ENCODE results near the gene SMCO2. TPM values are rescaled to one million over a fixed set of nuclear protein-coding genes. Genes with fewer than 3 reads are reported as not detected.

SMCO2 gene
- 0.20 TPM in 2 replicates for total RNA-seq (2021)
- long read RNA-seq: 0 reads

DNA sequence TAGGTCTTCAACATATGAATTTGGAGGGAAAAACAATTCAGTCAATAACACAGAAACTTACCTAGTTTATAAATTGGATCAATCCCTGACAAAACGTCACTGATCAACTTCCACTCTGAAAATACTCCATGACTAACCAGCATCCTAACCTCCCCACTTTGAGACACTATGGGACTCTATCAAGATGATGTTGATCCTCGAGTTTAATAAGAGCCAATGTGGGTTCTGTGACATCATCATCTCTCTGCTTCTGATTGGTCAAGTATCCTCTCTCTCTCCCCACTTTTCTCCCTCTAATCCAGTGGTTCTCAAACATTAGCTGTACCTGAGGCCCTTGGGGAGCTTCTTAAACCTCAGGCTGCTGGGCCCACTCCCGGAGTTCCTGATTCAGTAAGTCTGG, at the start of gene SMCO2:
Gene SMCO2, plus strand, starts transcription at position 301 of the 400 bp plus-strand sequence. CDS start 23,896 bp downstream, outside the sequence.
- TF ChIP-seq, protein P1, sequence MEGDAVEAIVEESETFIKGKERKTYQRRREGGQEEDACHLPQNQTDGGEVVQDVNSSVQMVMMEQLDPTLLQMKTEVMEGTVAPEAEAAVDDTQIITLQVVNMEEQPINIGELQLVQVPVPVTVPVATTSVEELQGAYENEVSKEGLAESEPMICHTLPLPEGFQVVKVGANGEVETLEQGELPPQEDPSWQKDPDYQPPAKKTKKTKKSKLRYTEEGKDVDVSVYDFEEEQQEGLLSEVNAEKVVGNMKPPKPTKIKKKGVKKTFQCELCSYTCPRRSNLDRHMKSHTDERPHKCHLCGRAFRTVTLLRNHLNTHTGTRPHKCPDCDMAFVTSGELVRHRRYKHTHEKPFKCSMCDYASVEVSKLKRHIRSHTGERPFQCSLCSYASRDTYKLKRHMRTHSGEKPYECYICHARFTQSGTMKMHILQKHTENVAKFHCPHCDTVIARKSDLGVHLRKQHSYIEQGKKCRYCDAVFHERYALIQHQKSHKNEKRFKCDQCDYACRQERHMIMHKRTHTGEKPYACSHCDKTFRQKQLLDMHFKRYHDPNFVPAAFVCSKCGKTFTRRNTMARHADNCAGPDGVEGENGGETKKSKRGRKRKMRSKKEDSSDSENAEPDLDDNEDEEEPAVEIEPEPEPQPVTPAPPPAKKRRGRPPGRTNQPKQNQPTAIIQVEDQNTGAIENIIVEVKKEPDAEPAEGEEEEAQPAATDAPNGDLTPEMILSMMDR (conservative IDR thresholded peaks at IDR 0.05): no peak
- Histone ChIP-seq H3K27me3 (ENCODE audit: insufficient read depth, low read length) (no peaks in the 10 kb centered on the region), H3K9me3 (ENCODE audit: control insufficient read depth, low read depth, low read length) (no peaks in the 10 kb centered on the region), H3K14ac (ENCODE audit: insufficient read depth, low read length) (no peak within 1 kb of the TSS), H4K20me1 (ENCODE audit: control insufficient read depth, insufficient read depth, insufficient read length) (no peaks in the 10 kb centered on the region), H3K4me2 (ENCODE audit: insufficient read depth, insufficient read length, low read length) (no peak within 1 kb of the TSS), H4K91ac (ENCODE audit: insufficient read length, low read depth, low read length) (no peak within 1 kb of the TSS), H3T11ph (ENCODE audit: low read length) (no peak within 1 kb of the TSS), H4K8ac (replicated peaks; ENCODE audit: insufficient read length, low read depth, low read length) (no peak within 1 kb of the TSS), H3K23me2 (ENCODE audit: insufficient read length, low read depth, low read length, poor library complexity, severe bottlenecking) (no peaks in the 10 kb centered on the region), H2BK12ac (ENCODE audit: insufficient read length, low read depth, low read length) (no peak within 1 kb of the TSS), H3K4ac (ENCODE audit: low read depth, low read length) (no peak within 1 kb of the TSS), H2BK5ac (ENCODE audit: insufficient read length, low read length) (no peak within 1 kb of the TSS), H3K56ac (ENCODE audit: insufficient read length, low read depth, low read length) (no peak within 1 kb of the TSS), H3K79me1 (ENCODE audit: insufficient read depth, low read depth, low read length, poor library complexity, severe bottlenecking) (no peaks in the 10 kb centered on the region), H2AK5ac (ENCODE audit: insufficient read length, low read length) (no peak within 1 kb of the TSS), H3K79me2 (ENCODE audit: insufficient read depth, low read length) (no peaks in the 10 kb centered on the region), H3K4me1 (ENCODE audit: insufficient read depth, low read length) (no peaks in the 10 kb centered on the region), H4K5ac (ENCODE audit: insufficient read length, low read depth, low read length) (no peak within 1 kb of the TSS), H2BK15ac (ENCODE audit: low read depth, low read length) (no peak within 1 kb of the TSS), H3K27ac (ENCODE audit: insufficient read length, low read depth, low read length) (no peak within 1 kb of the TSS), H3K18ac (ENCODE audit: insufficient read length, low read depth, low read length) (no peak within 1 kb of the TSS), H3K9ac (ENCODE audit: extremely low read depth, insufficient read length, low read length) (no peak within 1 kb of the TSS), H2BK120ac (ENCODE audit: low read depth, low read length, poor library complexity, severe bottlenecking) (no peak within 1 kb of the TSS), H2AFZ (ENCODE audit: low read length) (no peak within 1 kb of the TSS), H2BK20ac (ENCODE audit: low read depth, low read length, poor library complexity, severe bottlenecking) (no peak within 1 kb of the TSS), H3K23ac (ENCODE audit: insufficient read length, low read depth, low read length) (no peak within 1 kb of the TSS)
- DNase-seq: no peak
- H3K27me3 Mint-ChIP-seq (ENCODE audit: low read depth): no peaks in the 10 kb centered on the region
- WGBS (ENCODE audit: extremely low coverage, insufficient read length, low lambda C conversion rate): no CpG with 5 or more reads among the region's 3 CpGs
- H3K36me3 Mint-ChIP-seq (ENCODE audit: insufficient read depth in 1 of 3, low read depth in 3 of 3): peaks cover 0 to 9% (median 2%) of the 10 kb centered on the region in 3 experiments; a peak in 3 of 7 replicates
- H3K4me1 Mint-ChIP-seq: peaks cover 7 to 13% of the 10 kb centered on the region in 2 experiments
- H3K4me3 Mint-ChIP-seq: no peak within 1 kb of the TSS
- H3K27ac Mint-ChIP-seq: no peak within 1 kb of the TSS
- peaks cover 0 to 9% of the 10 kb centered on the region in 2 experiments; a peak in 3 of 5 replicates for H3K9me3 Mint-ChIP-seq
